ENCODE data around the gene GAL3ST2.
"Not testable (repeated sequence)": the region's sequence is repeated elsewhere in the genome, so short reads cannot be mapped to it uniquely, and the experiment has no call there.

GAL3ST2 gene

GRCh38 chr2:241798081-241798630 is 21.5 kb downstream of the GAL3ST2 start:
- no peak overlapping the region for H3K27ac ChIP-seq
- TF ChIP-seq ZFX (IDR thresholded peaks at IDR 0.05) (no peak), CTCF (conservative IDR thresholded peaks at IDR 0.05) (no peak)

- TF ChIP-seq CTCF (conservative IDR thresholded peaks at IDR 0.05) (no peak), ZFX (IDR thresholded peaks at IDR 0.05) (no peak)
- H3K27ac ChIP-seq: no peak overlapping the region
Observed at GRCh38 chr2:241798631-241799521, 22.3 kb downstream of the GAL3ST2 start.

GRCh38 chr2:241799522-241800197 is 23.0 kb downstream of the GAL3ST2 start:
- TF ChIP-seq CTCF (conservative IDR thresholded peaks at IDR 0.05) (no peak), ZFX (IDR thresholded peaks at IDR 0.05) (no peak)
- no peak overlapping the region for H3K27ac ChIP-seq

- H3K27ac ChIP-seq: not testable (repeated sequence)
Observed at GRCh38 chr2:241800198-241800903, 23.7 kb downstream of the GAL3ST2 start.

GRCh38 chr2:241801611-241802420 is 25.2 kb downstream of the GAL3ST2 start:
- H3K27ac ChIP-seq: no peak overlapping the region
- no peak for TF ChIP-seq ZFX (IDR thresholded peaks at IDR 0.05)
- TF ChIP-seq CTCF (conservative IDR thresholded peaks at IDR 0.05): no peak

- TF ChIP-seq CTCF (conservative IDR thresholded peaks at IDR 0.05) (no peak), ZFX (IDR thresholded peaks at IDR 0.05) (no peak)
- H3K27ac ChIP-seq: no peak overlapping the region
Observed at GRCh38 chr2:241802421-241803318, 26.0 kb downstream of the GAL3ST2 start.

All from C4-2B (cell line).